Spleen (tissue), 11 donors: ENCODE measurements around the gene ATP4B. TPM values are rescaled to one million over a fixed set of nuclear protein-coding genes. Genes with fewer than 3 reads are reported as not detected.
"Not testable (repeated sequence)": the region's sequence is repeated elsewhere in the genome, so short reads cannot be mapped to it uniquely, and the experiment has no call there.

Experiments
- DNase-seq: peaks from one replicate; pipeline ENCODE4 v3.0.0-alpha.2; 2020
- H3K27ac ChIP-seq, 8 donors: fragments of 200-600 bp; sonication (generic) in 7 of 8; 1 replicate in 4 of 8; 2 replicates in 4 of 8; pipeline versions ENCODE4 v1.5.0 to v1.8.0; 2016 to 2021; ENCODE audit warnings: inconsistent platforms in 4 of 8, mild to moderate bottlenecking in 4 of 8, moderate library complexity in 1 of 8
- H3K27me3 ChIP-seq, 7 donors: fragments of 200-600 bp; sonication (generic) in 6 of 7; replicated peaks in 1 of 7; 1 replicate in 4 of 7; 2 replicates in 3 of 7; pipeline versions ENCODE4 v1.5.0 to v1.8.0; 2016 to 2021; ENCODE audit warnings: inconsistent platforms in 3 of 7, mild to moderate bottlenecking in 1 of 7
- H3K36me3 ChIP-seq, 6 donors: fragments of 200-600 bp; sonication (generic) in 5 of 6; 1 replicate in 4 of 6; 2 replicates in 2 of 6; pipeline versions ENCODE4 v1.5.0 to v1.8.0; 2016 to 2021; ENCODE audit warnings: inconsistent platforms in 2 of 6
- H3K4me1 ChIP-seq, 6 donors: fragments of 200-600 bp; sonication (generic) in 5 of 6; 1 replicate in 3 of 6; 2 replicates in 3 of 6; pipeline versions ENCODE4 v1.5.0 to v1.8.0; 2016 to 2021; ENCODE audit warnings: inconsistent platforms in 3 of 6
- H3K4me3 ChIP-seq, 8 donors: fragments of 200-600 bp; sonication (generic) in 7 of 8; 1 replicate in 4 of 8; 2 replicates in 4 of 8; pipeline versions ENCODE4 v1.5.0 to v1.8.0; 2016 to 2021; ENCODE audit warnings: inconsistent platforms in 4 of 8, mild to moderate bottlenecking in 4 of 8, moderate library complexity in 2 of 8
- H3K9me3 ChIP-seq, 8 donors: fragments of 200-600 bp; sonication (generic) in 7 of 8; 1 replicate in 4 of 8; 2 replicates in 4 of 8; pipeline versions ENCODE4 v1.5.0 to v1.8.0; 2016 to 2021; ENCODE audit warnings: inconsistent platforms in 4 of 8
- CTCF ChIP-seq, 11 experiments: fragments of 200-600 bp in 7 of 11; fragments of 450-650 bp in 4 of 11; sonication (generic) in 4 of 11; IDR thresholded peaks in 8 of 11; conservative IDR thresholded peaks in 3 of 11; 1 replicate in 7 of 11; 2 replicates in 4 of 11; pipeline versions ENCODE4 v1.4.0 to v1.8.0; 2016 to 2021; ENCODE audit warnings: antibody characterized with exemption in 11 of 11, inconsistent platforms in 4 of 11, mild to moderate bottlenecking in 1 of 11
- POLR2A ChIP-seq, 3 donors: fragments of 450-650 bp; IDR thresholded peaks; one replicate each; pipeline ENCODE4 v1.5.1; 2017; ENCODE audit warnings: antibody characterized with exemption in 3 of 3, mild to moderate bottlenecking in 1 of 3
- POLR2AphosphoS5 ChIP-seq, 3 donors: sonication (generic); formaldehyde crosslinking; IDR thresholded peaks; one replicate each; pipeline ENCODE4 v1.5.1; 2017; ENCODE audit warnings: antibody characterized with exemption in 3 of 3
- WGBS, 5 donors: extraction: QIAGEN DNeasy Blood & Tissue Kit in 3 of 5; methylation state at CpG; one replicate each; pipeline versions ENCODE4 v1.1.5 to v1.1.7; 2013 to 2018; 5-methylcytosine and 5-hydroxymethylcytosine counted together
- intact Hi-C: fragments of 100-400 bp; cut with DNase I; formaldehyde crosslinking; loops from one replicate; pipeline ENCODE4 v1.15.0; 2023; ENCODE audit warnings: low total_unique reads
- polyA plus RNA-seq, 3 donors: library from polyadenylated mRNA; stranded (reverse); fragments of 200-250 nt; gene quantifications; one replicate each; pipeline ENCODE4 v1.2.1, GENCODE V29; 2013
- total RNA-seq, 7 donors: library from RNA; depleted of rRNA in 3 of 7; stranded (reverse); fragments of >200 nt in 3 of 7; fragmentation: NEBNext Ultra II Directional in 4 of 7; extraction: Animal tissue kit (Norgen Biotek cat#: 25700) in 4 of 7; gene quantifications; one replicate each; pipeline versions ENCODE4 v1.1.0 to v1.2.1, GENCODE V29; 2016 to 2021
- donor health status: healthy with polysubstance abuse.
- donor health status: DM: no; HTN: no; CAD: no; lungs with moderate emphysema.
- donor health status: DM: no; HTN: no; CAD: no.
- donor health status: Bipolar disorder and iron deficiency.
- donor health status: healthy.
- donor health status: DM: no; HTN: no; CAD: no.
- donor health status: DM: yes; HTN: yes; CAD: no.

Gene ATP4B
- total and polyA plus RNA-seq, 10 donors, result 0.09 to 0.46 (median 0.23) TPM; not detected in 4

GRCh38 chr13:113623491-113624234 lies 34.3 kb downstream of the ATP4B start:
- intact Hi-C loops, result no loop called here
- no peak for TF ChIP-seq CTCF (IDR thresholded peaks at IDR 0.05 in 8 of 11, conservative IDR thresholded peaks at IDR 0.05 in 3 of 11)
- TF ChIP-seq POLR2AphosphoS5 (IDR thresholded peaks at IDR 0.05), result no peak
- TF ChIP-seq POLR2A (IDR thresholded peaks at IDR 0.05), result no peak
- H3K9me3 ChIP-seq, result no peaks in the 10 kb centered on the region
- H3K4me1 ChIP-seq, result peaks cover 0 to 13% (median 0%) of the 10 kb centered on the region in 6 donors
- no peaks in the 10 kb centered on the region for H3K27me3 ChIP-seq
- H3K36me3 ChIP-seq, result peaks cover 0 to 76% (median 16%) of the 10 kb centered on the region in 6 donors
- no peak overlapping the region for H3K27ac ChIP-seq
- WGBS, 5 donors, result 88 to 95% (median 91%) methylated on average over 9 to 20 of the region's 20 CpGs
- DNase-seq, result peak; percentile 64
- no peak overlapping the region for H3K4me3 ChIP-seq

GRCh38 chr13:113622791-113623490 lies 35.1 kb downstream of the ATP4B start:
- Histone ChIP-seq H3K27me3 (no peaks in the 10 kb centered on the region), H3K36me3 (peaks cover 0 to 76% (median 16%) of the 10 kb centered on the region in 6 donors), H3K4me1 (peaks cover 0 to 13% (median 0%) of the 10 kb centered on the region in 6 donors), H3K27ac (no peak overlapping the region), H3K4me3 (no peak overlapping the region), H3K9me3 (no peaks in the 10 kb centered on the region)
- intact Hi-C loops, result no loop called here
- TF ChIP-seq POLR2A (IDR thresholded peaks at IDR 0.05) (no peak), POLR2AphosphoS5 (IDR thresholded peaks at IDR 0.05) (no peak), CTCF (IDR thresholded peaks at IDR 0.05 in 8 of 11, conservative IDR thresholded peaks at IDR 0.05 in 3 of 11) (no peak)
- WGBS, 5 donors, result 90 to 94% (median 91%) methylated on average over 28 to 29 of the region's 29 CpGs
- DNase-seq, result peak; percentile 61

GRCh38 chr13:113621986-113622550 lies 35.9 kb downstream of the ATP4B start:
- peaks cover 0 to 72% (median 14%) of the 10 kb centered on the region in 6 donors for H3K36me3 ChIP-seq
- H3K9me3 ChIP-seq, H3K27me3 ChIP-seq, H3K4me3 ChIP-seq, H3K4me1 ChIP-seq, H3K27ac ChIP-seq, intact Hi-C loops: not testable (repeated sequence)
- WGBS, 5 donors, result 94 to 98% (median 96%) methylated on average over 20 of the region's 20 CpGs
- DNase-seq, result peak; percentile 51

DNA sequence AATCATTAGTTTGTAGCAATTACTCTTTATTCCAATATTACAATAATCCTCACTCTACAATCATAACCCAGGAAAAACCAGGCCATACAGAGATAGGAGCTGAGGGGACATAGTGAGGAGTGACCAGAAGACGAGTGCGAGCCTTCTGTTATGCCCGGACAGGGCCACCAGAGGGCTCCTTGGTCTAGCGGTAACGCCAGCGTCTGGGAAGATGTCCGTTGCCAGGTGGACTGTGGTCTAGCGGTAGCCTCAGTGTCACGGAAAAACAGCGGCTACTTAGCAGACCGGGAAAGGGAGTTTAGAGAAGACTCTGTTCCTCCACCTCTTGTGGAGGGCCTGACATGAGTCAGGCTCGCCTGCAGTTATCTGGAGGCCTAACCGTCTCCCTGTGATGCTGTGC lies 36.5 kb downstream of the ATP4B start:
- H3K9me3 ChIP-seq, H3K4me3 ChIP-seq, H3K27ac ChIP-seq, intact Hi-C loops, H3K27me3 ChIP-seq: not testable (repeated sequence)
- 70 to 93% (median 84%) methylated on average over 12 to 13 of the region's 13 CpGs for WGBS, 5 donors
- Histone ChIP-seq H3K4me1 (peaks cover 0 to 12% (median 2%) of the 10 kb centered on the region in 6 donors), H3K36me3 (peaks cover 0 to 72% (median 13%) of the 10 kb centered on the region in 6 donors)
- peak; percentile 65 for DNase-seq
- TF ChIP-seq CTCF (IDR thresholded peaks at IDR 0.05 in 8 of 11, conservative IDR thresholded peaks at IDR 0.05 in 3 of 11), result peak in 7 of 11 experiments; percentile 27 to 54 (median 47)
